ENCODE measurements around the gene STOM. TPM values are rescaled to one million over a fixed set of nuclear protein-coding genes. Genes with fewer than 3 reads are reported as not detected.

STOM gene
- total RNA-seq, 2 donors from 2014 or later, result 26.6 to 35.6 TPM

- Histone ChIP-seq H3K27ac (ENCODE audit: low read depth, low read length) (no peak overlapping the region), H3K36me3 (ENCODE audit: control insufficient read depth, insufficient read depth, low read length) (no peaks in the 10 kb centered on the region), H3K9ac (ENCODE audit: extremely low read depth, low read length, poor library complexity, severe bottlenecking) (peak overlapping the region; percentile 29), H3K27me3 (ENCODE audit: control insufficient read depth, insufficient read depth, low read length, poor library complexity, severe bottlenecking) (no peaks in the 10 kb centered on the region), H3K9me3 (ENCODE audit: control insufficient read depth, low read length) (no peaks in the 10 kb centered on the region), H3K4me1 (ENCODE audit: control insufficient read depth, insufficient read depth, low read length) (peaks cover 6% of the 10 kb centered on the region), H3K4me3 (ENCODE audit: low read length) (peak overlapping the region; percentile 79)
- DNase-seq, result no peak
- Mint-ChIP-seq H3K4me1 (peaks cover 19% of the 10 kb centered on the region), H3K27me3 (ENCODE audit: insufficient read depth) (peaks cover 20% of the 10 kb centered on the region), H3K4me3 (peak overlapping the region; percentile 70), H3K36me3 (ENCODE audit: low read depth) (peaks cover 17% of the 10 kb centered on the region), H3K27ac (peak overlapping the region; percentile 3), H3K9me3 (no peaks in the 10 kb centered on the region)
- no peak for TF ChIP-seq CTCF (conservative IDR thresholded peaks at IDR 0.05)
- 78 to 84% methylated on average over 5 to 13 of the region's 13 CpGs for WGBS, 2 experiments (ENCODE audit: insufficient coverage in 1 of 2, insufficient read length in 1 of 2)
These were observed 69.5 kb downstream of the STOM start for GRCh38 chr9:121300283-121301119.

- Mint-ChIP-seq H3K4me1 (peaks cover 24% of the 10 kb centered on the region), H3K27ac (peak overlapping the region; percentile 75), H3K9me3 (no peaks in the 10 kb centered on the region), H3K4me3 (peak overlapping the region; percentile 70), H3K36me3 (ENCODE audit: low read depth) (peaks cover 15% of the 10 kb centered on the region), H3K27me3 (ENCODE audit: insufficient read depth) (peaks cover 20% of the 10 kb centered on the region)
- Histone ChIP-seq H3K27me3 (ENCODE audit: control insufficient read depth, insufficient read depth, low read length, poor library complexity, severe bottlenecking) (no peaks in the 10 kb centered on the region), H3K27ac (ENCODE audit: low read depth, low read length) (no peak overlapping the region), H3K36me3 (ENCODE audit: control insufficient read depth, insufficient read depth, low read length) (no peaks in the 10 kb centered on the region), H3K4me3 (ENCODE audit: low read length) (peak overlapping the region; percentile 79), H3K9me3 (ENCODE audit: control insufficient read depth, low read length) (no peaks in the 10 kb centered on the region), H3K9ac (ENCODE audit: extremely low read depth, low read length, poor library complexity, severe bottlenecking) (peak overlapping the region; percentile 29), H3K4me1 (ENCODE audit: control insufficient read depth, insufficient read depth, low read length) (peaks cover 6% of the 10 kb centered on the region)
- no peak for TF ChIP-seq CTCF (conservative IDR thresholded peaks at IDR 0.05)
- 11 to 27% methylated on average over 23 to 74 of the region's 74 CpGs for WGBS, 2 experiments (ENCODE audit: insufficient coverage in 1 of 2, insufficient read length in 1 of 2)
- peak; percentile 78 for DNase-seq
These were observed 70.4 kb downstream of the STOM start for GRCh38 chr9:121299467-121300282.

- Mint-ChIP-seq H3K27ac (peak overlapping the region; percentile 75), H3K36me3 (ENCODE audit: low read depth) (peaks cover 7% of the 10 kb centered on the region), H3K9me3 (no peaks in the 10 kb centered on the region), H3K4me3 (peak overlapping the region; percentile 70), H3K27me3 (ENCODE audit: insufficient read depth) (peaks cover 20% of the 10 kb centered on the region), H3K4me1 (peaks cover 24% of the 10 kb centered on the region)
- no peak for TF ChIP-seq CTCF (conservative IDR thresholded peaks at IDR 0.05)
- peak; percentile 73 for DNase-seq
- Histone ChIP-seq H3K4me1 (ENCODE audit: control insufficient read depth, insufficient read depth, low read length) (peaks cover 6% of the 10 kb centered on the region), H3K36me3 (ENCODE audit: control insufficient read depth, insufficient read depth, low read length) (no peaks in the 10 kb centered on the region), H3K27me3 (ENCODE audit: control insufficient read depth, insufficient read depth, low read length, poor library complexity, severe bottlenecking) (no peaks in the 10 kb centered on the region), H3K4me3 (ENCODE audit: low read length) (no peak overlapping the region), H3K9ac (ENCODE audit: extremely low read depth, low read length, poor library complexity, severe bottlenecking) (no peak overlapping the region), H3K9me3 (ENCODE audit: control insufficient read depth, low read length) (no peaks in the 10 kb centered on the region), H3K27ac (ENCODE audit: low read depth, low read length) (no peak overlapping the region)
- WGBS, 2 experiments (ENCODE audit: insufficient coverage in 1 of 2, insufficient read length in 1 of 2), result 35 to 43% methylated on average over 9 to 13 of the region's 13 CpGs
These were observed 71.2 kb downstream of the STOM start for GRCh38 chr9:121298689-121299466.

Data from endodermal cell (in vitro differentiated cells).